HUES64 (cell line): Measurements from ENCODE around the gene TSR1.

Experiments
- H3K27ac ChIP-seq: 2 replicates; pipeline ENCODE4 v1.7.0; 2013; ENCODE audit warnings: low read depth, low read length, inconsistent platforms
- H3K27me3 ChIP-seq: 2 replicates; pipeline ENCODE4 v1.6.1; 2013; ENCODE audit warnings: mild to moderate bottlenecking, low read length; ENCODE audit not compliant: insufficient read depth
- H3K36me3 ChIP-seq: 2 replicates; pipeline ENCODE4 v1.6.1; 2013; ENCODE audit warnings: mild to moderate bottlenecking, low read length; ENCODE audit not compliant: insufficient read depth
- H3K4me1 ChIP-seq: 2 replicates; pipeline ENCODE4 v1.6.1; 2013; ENCODE audit warnings: mild to moderate bottlenecking, low read length, moderate library complexity; ENCODE audit not compliant: insufficient read depth
- H3K4me3 ChIP-seq: 2 replicates; pipeline ENCODE4 v1.5.1; 2013; ENCODE audit warnings: mild to moderate bottlenecking, low read length, moderate library complexity
- H3K9ac ChIP-seq: 2 replicates; pipeline ENCODE4 v1.6.1; 2013; ENCODE audit warnings: mild to moderate bottlenecking, low read depth, low read length
- H3K9me3 ChIP-seq: 2 replicates; pipeline ENCODE4 v1.6.1; 2013; ENCODE audit warnings: low read depth, low read length; ENCODE audit not compliant: insufficient read depth
- WGBS: fragments of 150-250, 120-280 bp; methylation state at CpG from one replicate; pipeline ENCODE4 v1.1.7; 2013; ENCODE audit warnings: missing lambda C conversion rate; 5-methylcytosine and 5-hydroxymethylcytosine counted together

TSR1 gene

GRCh38 chr17:2357931-2358434 is 21.7 kb upstream of the TSR1 start:
- H3K4me3 ChIP-seq = no peak overlapping the region
- H3K4me1 ChIP-seq = no peaks in the 10 kb centered on the region; the same call in 1 of the 2 replicates
- WGBS = 93% methylated on average over 10 of the region's 10 CpGs

GRCh38 chr17:2357237-2357636 is 21.0 kb upstream of the TSR1 start:
- 94% methylated on average over 3 of the region's 4 CpGs for WGBS
- Histone ChIP-seq H3K36me3 (no peaks in the 10 kb centered on the region), H3K9me3 (no peaks in the 10 kb centered on the region), H3K4me3 (no peak overlapping the region), H3K4me1 (peaks cover 3% of the 10 kb centered on the region; the same call in 1 of the 2 replicates), H3K9ac (no peak overlapping the region), H3K27ac (no peak overlapping the region), H3K27me3 (no peaks in the 10 kb centered on the region)

More at GRCh38 chr17:2357931-2358434, 21.7 kb upstream of the TSR1 start:
- H3K9ac ChIP-seq = no peak overlapping the region
- H3K27ac ChIP-seq = no peak overlapping the region
- H3K27me3 ChIP-seq = no peaks in the 10 kb centered on the region
- H3K36me3 ChIP-seq = no peaks in the 10 kb centered on the region
- no peaks in the 10 kb centered on the region for H3K9me3 ChIP-seq

GRCh38 chr17:2354311-2354710 is 18.1 kb upstream of the TSR1 start:
- Histone ChIP-seq H3K4me3 (no peak overlapping the region), H3K27ac (no peak overlapping the region), H3K36me3 (no peaks in the 10 kb centered on the region), H3K9ac (no peak overlapping the region), H3K27me3 (no peaks in the 10 kb centered on the region), H3K4me1 (0 out of 2 replicates have a peak, but pooled peaks cover 5% of the 10 kb centered on the region), H3K9me3 (no peaks in the 10 kb centered on the region)
- 83% methylated on average over 8 of the region's 8 CpGs for WGBS

- H3K36me3 ChIP-seq = no peaks in the 10 kb centered on the region
- peaks cover 18% of the 10 kb centered on the region; the same call in 1 of the 2 replicates for H3K4me1 ChIP-seq
- no peaks in the 10 kb centered on the region for H3K27me3 ChIP-seq
- H3K9me3 ChIP-seq = no peaks in the 10 kb centered on the region
- no peak overlapping the region for H3K27ac ChIP-seq
- 94% methylated on average over 6 of the region's 6 CpGs for WGBS
- H3K4me3 ChIP-seq = no peak overlapping the region
- H3K9ac ChIP-seq = no peak overlapping the region
These were observed 15.0 kb upstream of the TSR1 start for GRCh38 chr17:2351269-2351668.

- H3K27ac ChIP-seq = peak overlapping the region; percentile 82
- peaks cover 10% of the 10 kb centered on the region; the same call in 1 of the 2 replicates for H3K36me3 ChIP-seq
- no peaks in the 10 kb centered on the region for H3K9me3 ChIP-seq
- H3K27me3 ChIP-seq = no peaks in the 10 kb centered on the region
- peak overlapping the region; percentile 48; the same call in 1 of the 2 replicates for H3K9ac ChIP-seq
- H3K4me1 ChIP-seq = peaks cover 18% of the 10 kb centered on the region; the same call in 1 of the 2 replicates
- H3K4me3 ChIP-seq = peak overlapping the region; percentile 35
- 33% methylated on average over 9 of the region's 11 CpGs for WGBS
These were observed 11.8 kb upstream of the TSR1 start for GRCh38 chr17:2347805-2348685.

GRCh38 chr17:2346475-2346874 is 10.2 kb upstream of the TSR1 start:
- Histone ChIP-seq H3K9me3 (no peaks in the 10 kb centered on the region), H3K36me3 (peaks cover 17% of the 10 kb centered on the region), H3K4me3 (no peak overlapping the region), H3K27ac (no peak overlapping the region), H3K4me1 (peaks cover 13% of the 10 kb centered on the region; the same call in 1 of the 2 replicates), H3K9ac (no peak overlapping the region), H3K27me3 (no peaks in the 10 kb centered on the region)
- WGBS = 93% methylated on average over 8 of the region's 8 CpGs

GRCh38 chr17:2344528-2344927 is 8.3 kb upstream of the TSR1 start:
- Histone ChIP-seq H3K4me3 (no peak overlapping the region), H3K4me1 (peaks cover 13% of the 10 kb centered on the region; the same call in 1 of the 2 replicates), H3K9ac (no peak overlapping the region), H3K36me3 (peaks cover 17% of the 10 kb centered on the region), H3K9me3 (no peaks in the 10 kb centered on the region), H3K27me3 (no peaks in the 10 kb centered on the region), H3K27ac (no peak overlapping the region)
- WGBS = 93% methylated on average over 10 of the region's 10 CpGs

GRCh38 chr17:2343421-2343820 is 7.2 kb upstream of the TSR1 start:
- peaks cover 17% of the 10 kb centered on the region for H3K36me3 ChIP-seq
- H3K27me3 ChIP-seq = no peaks in the 10 kb centered on the region
- H3K9me3 ChIP-seq = no peaks in the 10 kb centered on the region
- H3K4me1 ChIP-seq = peaks cover 11% of the 10 kb centered on the region; the same call in 1 of the 2 replicates
- no peak overlapping the region for H3K27ac ChIP-seq
- H3K9ac ChIP-seq = no peak overlapping the region
- 97% methylated on average over 5 of the region's 5 CpGs for WGBS
- H3K4me3 ChIP-seq = no peak overlapping the region

- Histone ChIP-seq H3K36me3 (peaks cover 30% of the 10 kb centered on the region), H3K27me3 (no peaks in the 10 kb centered on the region), H3K9me3 (no peaks in the 10 kb centered on the region), H3K27ac (peak overlapping the region; percentile 52; the same call in 1 of the 2 replicates), H3K9ac (peak overlapping the region; percentile 70), H3K4me3 (peak overlapping the region; percentile 97), H3K4me1 (peaks cover 19% of the 10 kb centered on the region; the same call in 1 of the 2 replicates)
- WGBS = 17% methylated on average over 5 of the region's 5 CpGs
These were observed 2.0 kb upstream of the TSR1 start for GRCh38 chr17:2338315-2338657.

GRCh38 chr17:2337544-2338314 is 1.5 kb upstream of the TSR1 start:
- peak overlapping the region; percentile 97 for H3K4me3 ChIP-seq
- no peaks in the 10 kb centered on the region for H3K27me3 ChIP-seq
- WGBS = under 1% methylated on average over 92 of the region's 92 CpGs
- H3K9ac ChIP-seq = peak overlapping the region; percentile 70
- peaks cover 19% of the 10 kb centered on the region; the same call in 1 of the 2 replicates for H3K4me1 ChIP-seq
- no peaks in the 10 kb centered on the region for H3K9me3 ChIP-seq
- H3K27ac ChIP-seq = peak overlapping the region; percentile 52; the same call in 1 of the 2 replicates
- peaks cover 35% of the 10 kb centered on the region for H3K36me3 ChIP-seq
